A549 (cell line): ENCODE measurements around the gene LEF1. TPM values are rescaled to one million over a fixed set of nuclear protein-coding genes. Genes with fewer than 3 reads are reported as not detected.

Experiments
- ATAC-seq, 2 experiments: fragments of 200-7000 bp in 1 of 2; fragments of >200 bp in 1 of 2; cut with Nextera tagmentation in 1 of 2; cut with Tn5 transposase in 1 of 2; 3 replicates each; pipeline versions ENCODE4 v1.8.0 to v1.9.1; 2018 to 2020; ENCODE audit warnings: mild to moderate bottlenecking in 1 of 2, moderate library complexity in 1 of 2
- CTCF ChIA-PET: fragments of 300-600 bp; sonication (Branson Sonifier 250); formaldehyde crosslinking; extraction: SDS; loops from one replicate; lab custom pipeline; 2021; ENCODE audit warnings: antibody characterized with exemption, inconsistent platforms; lab: Yijun Ruan, JAX
- POLR2A ChIA-PET: fragments of 350-600 bp; formaldehyde crosslinking; extraction: SDS; loops from one replicate; lab custom pipeline; 2021; ENCODE audit warnings: antibody characterized with exemption, inconsistent platforms; lab: Yijun Ruan, JAX
- DNase-seq, 2 experiments: peaks; one replicate each; pipeline versions ENCODE4 v3.0.0 to v3.0.0-alpha.2; 2011 to 2016; ENCODE audit warnings: low read depth in 1 of 2, low spot score in 1 of 2
- FAIRE-seq: peaks from 2 replicates; lab custom pipeline; 2011; peaks lifted over from hg19 to GRCh38; lab: Jason Lieb, UNC
- H3K27ac ChIP-seq, 2 experiments: fragments of >200 bp; sonication (Bioruptor Twin); formaldehyde crosslinking; 3 replicates each; pipeline ENCODE4 v1.5.1; 2016 to 2017
- H3K4me1 ChIP-seq: fragments of >200 bp; sonication (Bioruptor Twin); formaldehyde crosslinking; 3 replicates; pipeline ENCODE4 v1.6.1; 2016
- H3K4me2 ChIP-seq: fragments of >200 bp; sonication (Bioruptor Twin); formaldehyde crosslinking; 3 replicates; pipeline ENCODE4 v1.6.1; 2016
- H3K4me3 ChIP-seq: fragments of >200 bp; sonication (Bioruptor Twin); formaldehyde crosslinking; 3 replicates; pipeline ENCODE4 v1.5.1; 2016
- H3K9me3 ChIP-seq: fragments of >200 bp; sonication (Bioruptor Twin); formaldehyde crosslinking; 3 replicates; pipeline ENCODE4 v1.6.1; 2016
- CHD2 ChIP-seq: fragments of 150-350 bp; IDR thresholded peaks from 2 replicates; pipeline ENCODE4 v1.6.1; 2014; ENCODE audit warnings: low read length; ENCODE audit not compliant: partially characterized antibody
- CTCF ChIP-seq: fragments of >200 bp; sonication (Bioruptor Twin); formaldehyde crosslinking; IDR thresholded peaks from 3 replicates; pipeline ENCODE4 v1.5.1; 2016
- EP300 ChIP-seq, 2 experiments: fragments of >200 bp; sonication (Bioruptor Twin); formaldehyde crosslinking; IDR thresholded peaks; 2 replicates in 1 of 2; 3 replicates in 1 of 2; pipeline ENCODE4 v1.6.1; 2016 to 2017
- GATA3 ChIP-seq: IDR thresholded peaks from 2 replicates; pipeline ENCODE4 v1.6.1; 2012; ENCODE audit warnings: borderline replicate concordance
- HEYL ChIP-seq: fragments of 250-450 bp; sonication (Bioruptor Pico); IDR thresholded peaks from 2 replicates; pipeline ENCODE4 v1.8.0; 2021; ENCODE audit warnings: mild to moderate bottlenecking, moderate library complexity
- HMGXB4 ChIP-seq: fragments of 250-450 bp; sonication (Bioruptor Pico); IDR thresholded peaks from 2 replicates; pipeline ENCODE4 v1.5.0; 2021; ENCODE audit warnings: mild to moderate bottlenecking, moderate library complexity, borderline replicate concordance
- HOXA7 ChIP-seq: fragments of 250-450 bp; sonication (Bioruptor Pico); IDR thresholded peaks from 2 replicates; pipeline ENCODE4 v1.5.0; 2020; ENCODE audit warnings: mild to moderate bottlenecking, moderate library complexity
- HOXB13 ChIP-seq: fragments of 250-450 bp; sonication (Bioruptor Pico); IDR thresholded peaks from 2 replicates; pipeline ENCODE4 v1.5.0; 2020; ENCODE audit warnings: low read depth, mild to moderate bottlenecking, moderate library complexity
- HOXB5 ChIP-seq: fragments of 250-450 bp; sonication (Bioruptor Pico); IDR thresholded peaks from 2 replicates; pipeline ENCODE4 v1.5.0; 2020; ENCODE audit warnings: mild to moderate bottlenecking, moderate library complexity
- POLR2A ChIP-seq: IDR thresholded peaks from 2 replicates; pipeline ENCODE4 v1.6.1; 2012; ENCODE audit warnings: mild to moderate bottlenecking, low read length
- POLR2AphosphoS2 ChIP-seq: conservative IDR thresholded peaks from 2 replicates; pipeline ENCODE4 v1.6.1; 2012; ENCODE audit warnings: low read length, improper control_type of control experiment, inconsistent platforms
- RCOR1 ChIP-seq: fragments of 150-350 bp; IDR thresholded peaks from 2 replicates; pipeline ENCODE4 v1.6.1; 2014; ENCODE audit warnings: antibody characterized with exemption, low read length, low read depth
- REST ChIP-seq: fragments of 200-600 bp; sonication (generic); IDR thresholded peaks from 2 replicates; pipeline ENCODE4 v1.6.1; 2016; ENCODE audit warnings: antibody characterized with exemption, mild to moderate bottlenecking, moderate library complexity
- RFX5 ChIP-seq: fragments of 450-650 bp; IDR thresholded peaks from 2 replicates; pipeline ENCODE4 v1.7.1; 2014; ENCODE audit warnings: antibody characterized with exemption, mild to moderate bottlenecking, moderate library complexity
- SREBF2 ChIP-seq: fragments of 450-650 bp; IDR thresholded peaks from 2 replicates; pipeline ENCODE4 v1.6.1; 2014; ENCODE audit warnings: mild to moderate bottlenecking, moderate library complexity
- USF2 ChIP-seq: fragments of 450-650 bp; IDR thresholded peaks from 2 replicates; pipeline ENCODE4 v1.6.1; 2014; ENCODE audit warnings: antibody characterized with exemption
- ZFP36 ChIP-seq: fragments of 450-650 bp; IDR thresholded peaks from 2 replicates; pipeline ENCODE4 v1.6.1; 2014; ENCODE audit warnings: borderline replicate concordance; ENCODE audit not compliant: partially characterized antibody
- WGBS: methylation state at CpG from one replicate; pipeline ENCODE4 v1.1.6; 2017; ENCODE audit errors: missing lambda C conversion rate; 5-methylcytosine and 5-hydroxymethylcytosine counted together
- polyA plus RNA-seq, 4 experiments: library from polyadenylated mRNA; depleted of rRNA in 3 of 4; stranded (reverse); fragments of >200 nt; fragmentation: RNase III in 1 of 4; extraction: RNeasy Plus Mini Kit Qiagen cat#74134 plus additional on column Dnase treatment in 1 of 4; gene quantifications; 2 replicates in 3 of 4; 3 replicates in 1 of 4; pipeline ENCODE4 v1.2.3, GENCODE V29; 2011 to 2017

LEF1 gene
- polyA plus RNA-seq, 2 of the 4 experiments (the other 2 are of a cell fraction): not detected

- no peak for TF ChIP-seq REST
- no peak for TF ChIP-seq RFX5
- TF ChIP-seq CTCF: no peak
- TF ChIP-seq POLR2AphosphoS2: no peak
- no peak for TF ChIP-seq RCOR1
- TF ChIP-seq HMGXB4 (CRISPR knock-in tag): no peak
- no peak for TF ChIP-seq HOXB13 (CRISPR knock-in tag)
Measured at GRCh38 chr4:108149588-108150380, 18.9 kb downstream of the LEF1 start (continued).

- 66% methylated on average over 1 of the region's 1 CpG for WGBS
Measured at GRCh38 chr4:108148316-108148715, 20.4 kb downstream of the LEF1 start.

More at GRCh38 chr4:108148316-108148715, 20.4 kb downstream of the LEF1 start:
- no peak for DNase-seq
- no peak for TF ChIP-seq SREBF2
- no peak for TF ChIP-seq ZFP36
- no peak for TF ChIP-seq HOXB5 (CRISPR knock-in tag)
- no peak for TF ChIP-seq RFX5
- TF ChIP-seq HMGXB4 (CRISPR knock-in tag): no peak
- no peak for TF ChIP-seq CHD2
- TF ChIP-seq HOXA7 (CRISPR knock-in tag): no peak
- TF ChIP-seq EP300 (IDR thresholded peaks at IDR 0.05): no peak
- no peak for TF ChIP-seq GATA3
- no peak for TF ChIP-seq USF2
- TF ChIP-seq POLR2A: no peak
- no peak for TF ChIP-seq CTCF
- TF ChIP-seq HEYL (CRISPR knock-in tag): no peak
- ChIA-PET POLR2A (no interaction called here), CTCF (no interaction called here)
- FAIRE-seq: no peak
- Histone ChIP-seq H3K27ac (no peak overlapping the region), H3K9me3 (no peaks in the 10 kb centered on the region), H3K4me3 (no peak overlapping the region), H3K4me1 (no peaks in the 10 kb centered on the region), H3K4me2 (no peak overlapping the region)
- ATAC-seq: no peak
